HG03432 (cell line): ENCODE results near the gene CYP2A7.
"Not testable (repeated sequence)": the region's sequence is repeated elsewhere in the genome, so short reads cannot be mapped to it uniquely, and the experiment has no call there.

ENCODE experiments used
- ATAC-seq: cut with Tn5 transposase; IDR thresholded peaks from one replicate; pipeline ENCODE4 v1.9.1; 2021; ENCODE audit warnings: mild to moderate bottlenecking, moderate library complexity; ENCODE audit not compliant: unreplicated experiment

CYP2A7 gene

GRCh38 chr19:40843653-40844052, 38.4 kb downstream of the CYP2A7 start:
- not testable (repeated sequence) for ATAC-seq

GRCh38 chr19:40842997-40843652, 38.9 kb downstream of the CYP2A7 start:
- not testable (repeated sequence) for ATAC-seq

GRCh38 chr19:40842012-40842411, 40.0 kb downstream of the CYP2A7 start:
- not testable (repeated sequence) for ATAC-seq

GRCh38 chr19:40838477-40838876, 43.6 kb downstream of the CYP2A7 start:
- ATAC-seq, result not testable (repeated sequence)

GRCh38 chr19:40836754-40837429, 45.1 kb downstream of the CYP2A7 start:
- no peak for ATAC-seq

GRCh38 chr19:40833728-40834533, 48.1 kb downstream of the CYP2A7 start:
- not testable (repeated sequence) for ATAC-seq

GRCh38 chr19:40832431-40832790, 49.6 kb downstream of the CYP2A7 start:
- ATAC-seq, result not testable (repeated sequence)

- no peak for ATAC-seq
Measured at GRCh38 chr19:40831502-40832430, 50.3 kb downstream of the CYP2A7 start.

GRCh38 chr19:40830741-40831140, 51.3 kb downstream of the CYP2A7 start:
- ATAC-seq, result not testable (repeated sequence)

GRCh38 chr19:40829205-40829604, 52.8 kb downstream of the CYP2A7 start:
- no peak for ATAC-seq

GRCh38 chr19:40827386-40828247, 54.4 kb downstream of the CYP2A7 start:
- no peak for ATAC-seq

GRCh38 chr19:40826699-40827385, 55.2 kb downstream of the CYP2A7 start:
- ATAC-seq, result not testable (repeated sequence)

- not testable (repeated sequence) for ATAC-seq
Measured at GRCh38 chr19:40826312-40826698, 55.7 kb downstream of the CYP2A7 start.

- ATAC-seq, result not testable (repeated sequence)
Measured at GRCh38 chr19:40825460-40826095, 56.5 kb downstream of the CYP2A7 start.
